A549 treated with AZD9567 at 1 μM for 4 hours (cell line): ENCODE results near the gene CPLANE2. TPM values are rescaled to one million over a fixed set of nuclear protein-coding genes. Genes with fewer than 3 reads are reported as not detected.

ENCODE experiments used
- total RNA-seq: library from RNA; stranded (reverse); fragments of 200-300 nt; extraction: Qiagen RNA extraction; gene quantifications from 5 replicates; pipeline ENCODE4 v1.2.3, GENCODE V29; 2022; ENCODE audit not compliant: insufficient read depth

Gene CPLANE2
- 2.4 to 3.9 TPM (median 3.1 TPM) in 4 of 5 replicates, not detected in the other for total RNA-seq

GRCh38 chr1:16236511-16237342 lies at the start of gene CPLANE2:
CPLANE2 (minus strand) TSS chr1:16237183; CDS start chr1:16236742, 441 bp downstream.

GRCh38 chr1:16212251-16212961 lies 24.6 kb downstream of the CPLANE2 start, which contains the start of gene ARHGEF19:
ARHGEF19 (minus strand) TSS chr1:16212652; CDS start chr1:16209054, 3,598 bp downstream.

Other genes with a start within 250 kb of the CPLANE2 start
- not detected in 5 replicates for gene SRARP, start 232.9 kb downstream of the CPLANE2 start, total RNA-seq
- 0.05 to 0.10 TPM in 2 of 5 replicates, not detected in the others for gene HSPB7, start 219.1 kb downstream of the CPLANE2 start, total RNA-seq
- gene CLCNKA, start 215.1 kb downstream of the CPLANE2 start, total RNA-seq = 0.05 to 0.13 TPM (median 0.07 TPM) in 4 of 5 replicates, not detected in the other
- gene CLCNKB, start 193.4 kb downstream of the CPLANE2 start, total RNA-seq = 0.03 to 0.14 TPM (median 0.09 TPM) in 4 of 5 replicates, not detected in the other
- gene FAM131C, start 163.5 kb downstream of the CPLANE2 start, total RNA-seq = 7.7 to 15.6 TPM (median 15.0 TPM) in 5 replicates
- gene EPHA2, start 81.1 kb downstream of the CPLANE2 start, total RNA-seq = 107 to 138 TPM (median 123 TPM) in 5 replicates
- gene ARHGEF19, start 24.5 kb downstream of the CPLANE2 start, total RNA-seq = 2.3 to 6.6 TPM (median 5.6 TPM) in 5 replicates
- 8.6 to 11.8 TPM (median 9.6 TPM) in 5 replicates for gene FBXO42, start 115.3 kb upstream of the CPLANE2 start, total RNA-seq
- 90.1 to 98.0 TPM (median 90.9 TPM) in 5 replicates for gene SZRD1, start 130.1 kb upstream of the CPLANE2 start, total RNA-seq
- 0.08 to 0.11 TPM (median 0.09 TPM) in 3 of 5 replicates, not detected in the others for gene SPATA21, start 200.2 kb upstream of the CPLANE2 start, total RNA-seq
- gene NECAP2, start 203.5 kb upstream of the CPLANE2 start, total RNA-seq = 38.3 to 48.5 TPM (median 39.9 TPM) in 5 replicates